Superior temporal gyrus (tissue), 1 donor: ENCODE measurements around the gene SRCIN1.

Source experiments
- DNase-seq: peaks from one replicate; pipeline ENCODE4 v3.0.0-alpha.2; 2016; ENCODE audit errors: extremely low spot score

Gene SRCIN1

GRCh38 chr17:38598995-38599394 lies 6.8 kb downstream of the SRCIN1 start:
- DNase-seq, result no peak

GRCh38 chr17:38598536-38598935 lies 7.2 kb downstream of the SRCIN1 start:
- DNase-seq, result peak; percentile 74

DNA sequence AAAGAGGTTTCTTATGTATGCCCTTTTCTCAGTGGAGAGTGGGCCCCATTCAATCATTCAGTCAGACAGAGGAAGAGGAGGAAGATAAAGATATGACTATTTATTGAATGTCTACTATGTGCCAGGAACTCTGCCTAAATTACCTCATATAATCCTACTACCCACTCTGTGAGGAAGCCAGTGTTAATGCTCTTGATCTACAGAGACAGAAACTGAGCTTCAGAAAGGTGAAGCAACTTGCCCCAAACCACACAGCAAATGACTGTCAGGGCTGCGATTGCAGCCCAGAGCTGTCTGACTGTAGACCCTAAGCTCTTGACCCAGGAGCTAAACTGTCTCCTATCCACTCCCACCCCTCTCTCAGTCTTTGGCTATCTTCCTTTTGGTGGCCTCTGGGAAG lies 8.4 kb downstream of the SRCIN1 start:
- DNase-seq, result no peak

GRCh38 chr17:38596651-38597050 lies 9.1 kb downstream of the SRCIN1 start:
- DNase-seq, result no peak

DNA sequence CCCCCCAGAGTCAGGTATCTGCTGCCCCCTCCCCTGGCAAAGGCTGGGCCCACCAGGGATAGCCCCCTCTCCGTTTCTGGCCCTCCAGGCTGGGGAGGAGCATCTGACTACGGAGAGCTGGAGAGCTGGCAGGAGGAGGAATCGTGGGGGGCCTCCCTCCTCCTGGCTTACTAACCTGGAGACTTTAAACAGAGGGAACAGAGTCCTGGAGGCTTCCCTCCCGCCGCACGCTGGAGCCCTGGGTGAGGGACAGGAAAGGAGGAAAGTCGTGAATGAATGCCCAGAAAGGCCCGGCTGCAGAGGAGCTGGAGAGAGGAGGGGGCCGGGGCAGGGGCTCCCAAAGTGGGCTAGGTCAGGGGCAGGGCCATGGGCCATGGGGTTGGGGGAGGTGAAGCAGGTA lies 9.9 kb downstream of the SRCIN1 start:
- no peak for DNase-seq

DNA sequence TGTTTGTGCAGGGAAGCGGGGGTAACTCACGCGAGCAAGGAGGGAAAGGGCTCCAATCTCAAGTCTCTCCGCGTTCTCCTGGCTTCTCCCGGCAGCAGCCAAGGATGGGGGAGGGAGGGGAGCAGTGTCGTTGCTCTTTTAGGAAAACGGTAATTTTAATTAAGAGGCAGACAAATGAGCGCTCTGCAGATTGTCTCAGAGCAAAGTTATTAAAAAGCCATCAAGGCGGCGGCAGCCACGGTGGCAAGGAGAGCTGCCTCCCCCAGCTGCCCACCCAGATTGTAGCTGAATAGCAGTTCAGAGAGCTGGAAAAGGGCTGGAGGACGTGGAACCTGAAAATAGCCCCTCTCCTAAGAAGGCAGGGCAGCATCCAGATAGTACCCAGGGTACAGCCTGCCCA lies 11.6 kb downstream of the SRCIN1 start:
- no peak for DNase-seq

GRCh38 chr17:38592487-38592886 lies 13.3 kb downstream of the SRCIN1 start:
- DNase-seq, result no peak

- DNase-seq, result no peak
Observed at GRCh38 chr17:38591759-38592241, 14.0 kb downstream of the SRCIN1 start.

DNA sequence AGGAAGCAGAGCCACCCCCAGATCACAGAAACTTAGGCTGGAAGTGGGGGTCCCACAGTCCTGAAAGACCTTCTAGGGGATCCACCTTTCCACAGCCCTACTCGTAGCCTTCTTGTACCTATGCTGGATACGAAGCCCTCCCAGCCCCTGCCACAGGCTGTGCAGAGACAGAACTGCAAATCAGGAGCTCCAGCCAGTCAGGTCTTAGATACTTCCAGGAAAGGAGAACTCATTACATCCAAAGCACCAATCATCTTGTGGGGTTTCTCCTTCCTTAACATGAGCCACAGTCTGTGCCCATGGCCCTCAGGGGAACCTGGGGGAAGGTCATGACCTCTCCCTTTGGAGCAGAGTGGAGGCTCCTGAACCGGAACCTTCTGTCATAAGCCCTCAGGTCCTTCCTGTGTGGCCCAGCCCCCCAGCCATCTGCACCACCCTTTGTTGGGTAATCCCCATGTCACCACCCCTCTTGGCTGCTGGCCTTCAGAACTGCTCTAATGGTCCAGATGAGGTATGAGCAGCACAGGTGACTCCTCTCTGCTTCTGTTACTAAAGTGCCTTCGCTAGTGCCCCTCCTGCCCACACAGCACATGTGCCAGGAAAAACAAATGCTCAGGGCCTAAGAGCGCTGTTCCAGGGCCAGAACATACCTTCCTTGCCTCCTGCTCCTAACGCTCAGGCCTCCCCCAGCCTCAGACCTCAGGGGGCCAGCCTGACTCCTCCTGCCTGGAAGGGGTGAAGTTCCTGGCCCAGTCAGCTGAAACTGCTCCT lies 14.6 kb downstream of the SRCIN1 start:
- DNase-seq, result no peak

DNA sequence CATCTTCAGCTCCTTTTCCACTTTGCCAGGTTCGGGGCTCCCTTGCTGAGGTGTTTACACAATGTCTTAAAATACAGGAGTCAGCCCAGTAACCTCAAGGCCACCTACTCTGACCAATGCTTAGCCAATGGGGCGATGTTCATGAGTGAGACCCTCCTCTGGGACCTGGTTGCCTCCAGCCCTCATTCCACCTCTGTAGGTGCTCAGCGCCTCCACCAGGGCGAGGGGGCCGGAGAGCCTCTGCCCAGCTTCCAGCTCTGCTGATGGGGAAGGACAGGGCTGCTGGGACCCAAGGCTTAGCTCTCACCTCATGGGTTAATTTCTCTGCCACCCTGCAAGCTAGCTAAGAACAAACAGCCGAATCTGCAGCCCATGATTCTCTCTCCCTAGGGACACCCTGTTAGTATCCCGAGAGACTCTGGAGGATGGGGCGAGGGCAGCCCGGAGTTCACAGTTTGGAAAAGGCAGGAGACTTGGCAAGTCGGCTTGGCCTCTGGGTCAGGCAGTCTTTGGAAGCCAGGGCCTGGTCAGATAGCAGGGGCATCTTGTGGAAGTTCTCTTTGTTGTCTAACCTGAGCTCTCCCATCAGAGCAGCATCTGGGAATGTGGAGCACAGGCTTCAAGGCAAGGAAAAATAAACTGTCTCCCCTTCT lies 16.2 kb downstream of the SRCIN1 start:
- DNase-seq, result no peak

DNA sequence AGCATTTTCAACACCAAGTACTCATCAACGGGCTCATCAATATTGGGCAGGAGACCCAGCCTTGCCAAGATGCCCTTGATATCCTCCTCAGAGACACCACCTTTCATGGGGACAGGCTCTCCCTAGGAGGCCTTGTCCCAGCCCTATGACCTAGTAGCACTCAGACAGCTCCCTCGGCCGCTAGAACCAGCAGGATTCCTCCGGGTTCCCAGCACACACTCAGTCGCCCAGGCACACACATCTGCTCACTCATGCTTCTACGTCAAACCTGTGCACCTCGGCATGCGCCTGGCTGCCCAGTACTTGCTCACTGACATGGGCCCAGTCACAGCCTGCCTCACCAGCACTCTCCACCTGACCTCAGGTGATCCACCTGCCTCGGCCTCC lies 17.0 kb downstream of the SRCIN1 start:
- no peak for DNase-seq

DNA sequence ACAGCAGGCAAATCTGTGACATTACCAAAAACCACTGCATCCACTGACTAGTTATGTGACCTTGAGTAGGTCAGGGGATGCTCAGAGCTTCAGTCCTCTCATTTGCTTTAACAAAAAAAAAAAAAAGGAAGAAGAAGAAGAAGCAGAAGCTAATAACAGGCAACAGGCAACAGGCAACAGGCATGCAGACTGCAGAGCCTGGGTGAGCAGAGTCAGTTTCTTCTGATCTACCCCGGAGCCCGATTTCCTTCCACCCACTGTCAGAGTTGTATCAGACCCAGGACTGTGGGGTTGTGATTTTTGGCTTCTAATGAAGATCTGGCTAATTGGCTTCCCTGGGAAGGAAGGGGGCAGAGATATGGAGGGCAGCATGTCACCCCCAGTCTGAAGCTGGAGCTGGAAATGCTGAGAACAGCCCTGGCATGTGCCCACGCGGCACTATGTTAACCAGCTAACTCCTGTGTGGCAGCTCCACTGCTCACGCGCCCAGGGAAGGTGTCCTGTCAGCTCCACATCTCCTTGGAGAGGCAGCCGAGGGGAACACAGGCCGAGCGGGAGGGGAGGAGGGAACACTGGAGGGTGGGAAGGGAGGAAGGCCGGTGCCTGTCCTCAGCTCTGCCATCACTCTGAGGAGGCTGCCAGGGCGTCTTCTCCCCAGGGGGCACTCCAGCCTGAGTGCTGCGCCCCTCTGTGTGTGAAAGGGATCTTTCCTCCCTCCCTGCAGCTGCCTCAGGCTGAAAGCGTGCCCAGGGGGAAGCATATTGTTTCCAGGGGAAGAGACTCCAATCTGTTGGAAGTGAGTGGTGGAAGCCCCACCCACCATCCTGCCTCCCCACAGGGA lies 17.6 kb downstream of the SRCIN1 start:
- DNase-seq, result no peak

GRCh38 chr17:38587203-38587602 lies 18.5 kb downstream of the SRCIN1 start:
- DNase-seq, result no peak

DNA sequence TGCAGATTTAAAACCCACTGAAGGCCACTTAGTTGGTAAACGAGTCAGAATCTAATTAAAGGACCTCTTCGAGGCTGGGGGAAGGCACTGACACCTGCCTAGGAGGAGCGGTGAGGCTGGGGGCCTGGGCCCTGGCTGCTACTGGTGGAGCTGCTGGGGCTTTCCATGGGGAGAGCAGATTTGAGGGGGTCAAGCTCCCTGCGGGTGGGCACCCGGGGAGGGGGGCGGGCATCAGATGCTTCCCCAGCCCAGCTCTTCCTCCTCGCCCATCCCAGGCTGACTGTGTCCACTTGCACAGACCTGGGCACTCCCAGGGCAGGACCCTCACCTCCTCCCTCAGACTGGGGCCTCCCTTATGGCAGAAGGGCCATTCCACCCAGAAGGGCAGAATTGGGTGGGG lies 19.0 kb downstream of the SRCIN1 start:
- DNase-seq, result no peak

GRCh38 chr17:38585918-38586529 lies 19.7 kb downstream of the SRCIN1 start:
- no peak for DNase-seq

DNA sequence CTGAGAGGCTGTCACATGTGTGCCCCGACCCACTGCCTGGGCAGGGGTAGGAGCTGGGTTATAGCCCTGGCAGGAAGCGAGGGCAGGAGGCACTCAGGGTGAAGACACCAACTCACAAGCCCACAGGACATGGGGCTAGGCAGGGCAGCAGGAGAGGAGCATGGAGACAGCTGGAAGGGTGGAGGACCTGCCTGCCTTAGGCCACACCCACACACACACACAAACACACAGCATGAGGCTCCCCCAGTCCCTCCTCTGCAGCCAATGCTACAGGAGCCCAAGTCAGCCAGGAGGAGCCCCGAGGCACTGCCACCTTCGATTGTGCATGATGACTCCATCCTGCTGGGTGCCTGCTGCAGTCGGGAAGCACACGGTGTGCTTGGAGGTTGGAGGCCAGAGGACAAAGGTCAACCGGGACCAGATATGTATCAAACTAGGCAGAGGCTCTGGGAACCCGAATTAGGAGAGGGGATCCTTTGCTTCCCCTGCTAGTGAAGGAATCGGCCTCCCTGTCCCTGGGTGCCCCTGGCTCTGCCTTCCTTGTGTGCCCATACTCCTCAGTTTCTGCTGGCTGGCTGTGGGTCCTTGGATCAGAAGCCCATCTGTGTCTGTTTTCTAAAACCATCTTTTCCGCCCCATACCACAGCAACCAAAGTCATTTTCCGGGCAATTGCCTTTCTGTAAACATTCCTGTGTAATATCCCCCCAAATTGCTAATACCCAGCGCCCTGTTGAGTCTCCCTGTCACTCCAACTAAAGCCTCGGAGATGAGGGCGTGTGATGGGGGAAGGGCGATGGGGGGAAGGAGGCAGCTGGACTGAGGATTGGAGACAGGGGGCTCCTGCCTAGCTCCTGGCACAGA lies 20.5 kb downstream of the SRCIN1 start:
- DNase-seq, result no peak

DNA sequence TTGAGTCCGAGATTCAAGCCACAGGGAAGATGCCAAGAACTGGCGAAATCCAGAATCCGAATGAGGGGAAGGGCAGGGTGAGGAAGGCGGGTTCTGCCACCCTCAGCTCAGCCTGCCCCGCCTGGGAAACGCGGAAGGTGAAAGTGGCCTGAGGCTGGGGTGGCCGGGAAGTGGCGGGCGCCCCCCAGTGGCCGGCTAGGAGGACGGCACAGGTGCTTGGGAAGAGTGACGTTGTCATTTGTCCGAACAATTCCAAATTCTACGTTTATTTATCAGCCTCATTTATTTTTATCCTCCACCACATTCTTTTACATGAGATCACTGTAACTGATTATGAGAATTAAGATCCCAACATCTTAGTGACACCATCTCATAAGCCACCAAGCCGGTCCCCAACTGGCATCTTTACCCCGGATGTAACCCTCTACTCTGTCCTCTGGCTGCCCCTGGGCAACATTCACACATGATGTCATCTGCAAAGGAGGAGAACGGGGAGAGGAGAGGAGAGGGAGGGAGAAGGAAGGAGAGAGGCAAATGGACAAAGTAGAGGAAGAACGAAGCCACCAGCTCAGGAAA lies 21.3 kb downstream of the SRCIN1 start:
- peak; percentile 79 for DNase-seq

DNA sequence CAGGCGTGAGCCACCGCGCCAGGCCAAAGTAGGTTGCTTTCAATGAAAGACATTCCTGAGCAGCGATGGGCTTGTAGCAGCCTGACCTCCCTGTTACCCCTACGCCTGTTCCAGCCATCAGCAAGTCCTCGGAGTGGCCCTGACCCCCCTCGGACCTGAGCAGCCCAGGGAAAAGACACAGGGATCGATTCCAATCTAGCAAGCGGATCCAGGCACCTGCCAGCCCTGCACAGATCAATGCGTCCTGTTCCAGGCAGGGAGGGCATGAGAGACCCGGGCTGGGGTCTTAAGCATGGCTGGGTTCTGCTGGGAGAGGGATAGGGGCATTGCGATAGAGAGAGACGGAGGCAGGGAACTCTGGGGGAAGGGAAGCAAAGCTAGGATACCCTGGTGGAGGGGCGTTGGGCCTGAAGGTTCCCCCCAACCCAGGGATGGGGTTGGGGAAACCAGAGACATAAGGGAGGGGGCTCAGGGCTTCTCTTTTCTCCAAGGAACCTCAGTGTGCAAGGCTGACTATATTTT lies 21.9 kb downstream of the SRCIN1 start:
- DNase-seq, result no peak

DNA sequence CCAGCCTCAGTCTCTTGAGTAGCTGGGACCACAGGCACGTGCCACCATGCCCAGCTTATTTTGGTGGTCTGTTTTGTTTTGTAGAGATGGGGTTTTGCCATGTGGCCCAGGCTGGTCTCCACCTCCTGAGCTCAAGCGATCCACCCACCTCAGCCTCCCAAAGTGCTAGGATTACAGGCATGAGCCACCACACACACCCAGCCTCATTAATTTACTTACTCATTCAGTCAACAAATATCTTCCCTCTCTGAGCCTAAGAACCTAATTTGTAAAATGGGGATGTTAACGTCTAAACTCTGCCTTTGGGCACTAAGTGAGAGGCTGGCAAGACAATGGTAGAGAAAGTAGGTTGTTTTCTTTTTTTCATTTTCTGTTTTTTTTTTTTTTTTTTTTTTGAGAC lies 22.6 kb downstream of the SRCIN1 start:
- DNase-seq, result no peak

GRCh38 chr17:38582069-38582468 lies 23.7 kb downstream of the SRCIN1 start:
- DNase-seq, result no peak
